Forelimb muscle (tissue), 1 donor: ENCODE data around the gene NEDD4L. TPM values are rescaled to one million over a fixed set of nuclear protein-coding genes. Genes with fewer than 3 reads are reported as not detected.
"Not testable (repeated sequence)": the region's sequence is repeated elsewhere in the genome, so short reads cannot be mapped to it uniquely, and the experiment has no call there.

Experiments used
- DNase-seq: peaks from one replicate; pipeline ENCODE4 v3.0.0-alpha.2; 2013; ENCODE audit warnings: low read depth
- polyA plus RNA-seq: library from polyadenylated mRNA; unstranded; fragments of 120-200 nt; gene quantifications from one replicate; pipeline ENCODE4 v1.2.1, GENCODE V29; 2013; ENCODE audit not compliant: insufficient read length

Gene NEDD4L
- polyA plus RNA-seq, 1 donor = 33.6 TPM

GRCh38 chr18:58026857-58027256 is 17.2 kb upstream of the NEDD4L start:
- DNase-seq = no peak

GRCh38 chr18:58027341-58027740 is 16.7 kb upstream of the NEDD4L start:
- DNase-seq = no peak

GRCh38 chr18:58028109-58028784 is 15.8 kb upstream of the NEDD4L start:
- DNase-seq = no peak

- DNase-seq = no peak
Measured at GRCh38 chr18:58032233-58032632, 11.8 kb upstream of the NEDD4L start.

- DNase-seq = no peak
Measured at GRCh38 chr18:58033216-58033615, 10.8 kb upstream of the NEDD4L start.

GRCh38 chr18:58034370-58034769 is 9.7 kb upstream of the NEDD4L start:
- DNase-seq = no peak

GRCh38 chr18:58037163-58037562 is 6.9 kb upstream of the NEDD4L start:
- DNase-seq = no peak

GRCh38 chr18:58038063-58038462 is 6.0 kb upstream of the NEDD4L start:
- DNase-seq = no peak

GRCh38 chr18:58041633-58042032 is 2.4 kb upstream of the NEDD4L start:
- no peak for DNase-seq

GRCh38 chr18:58042826-58043490 is 1.1 kb upstream of the NEDD4L start:
- no peak for DNase-seq

- no peak for DNase-seq
Measured at GRCh38 chr18:58044370-58045241, 580 bp downstream of the NEDD4L start.

GRCh38 chr18:58045242-58046092 is 1.4 kb downstream of the NEDD4L start:
- no peak for DNase-seq

GRCh38 chr18:58046093-58046793 is 2.2 kb downstream of the NEDD4L start:
- DNase-seq = no peak

GRCh38 chr18:58046794-58047555 is 2.9 kb downstream of the NEDD4L start:
- no peak for DNase-seq

GRCh38 chr18:58047556-58047882 is 3.5 kb downstream of the NEDD4L start:
- DNase-seq = no peak

GRCh38 chr18:58048081-58048642 is 4.1 kb downstream of the NEDD4L start:
- no peak for DNase-seq

- DNase-seq = no peak
Measured at GRCh38 chr18:58049000-58049688, 5.1 kb downstream of the NEDD4L start.

GRCh38 chr18:58050963-58051362 is 6.9 kb downstream of the NEDD4L start:
- not testable (repeated sequence) for DNase-seq

- DNase-seq = no peak
Measured at GRCh38 chr18:58051765-58052460, 7.9 kb downstream of the NEDD4L start.
